NAMALWA (cell line): ENCODE measurements around the gene RERE.
A peak's percentile ranks its signal among the peaks of the same experiment; 100 is the strongest.
"Not testable (repeated sequence)": the region's sequence is repeated elsewhere in the genome, so short reads cannot be mapped to it uniquely, and the experiment has no call there.

ENCODE experiments used
- DNase-seq: peaks from one replicate; pipeline ENCODE4 v3.0.0-alpha.2; 2015; ENCODE audit warnings: low spot score

RERE gene

GRCh38 chr1:8380310-8380709, 437.1 kb downstream of the RERE start:
- DNase-seq = not testable (repeated sequence)

GRCh38 chr1:8379513-8380186, 437.8 kb downstream of the RERE start:
- DNase-seq = no peak

- no peak for DNase-seq
Observed at GRCh38 chr1:8378981-8379470, 438.4 kb downstream of the RERE start.

- DNase-seq = no peak
Observed at GRCh38 chr1:8378178-8378577, 439.3 kb downstream of the RERE start.

- no peak for DNase-seq
Observed at GRCh38 chr1:8377271-8377981, 440.0 kb downstream of the RERE start.

GRCh38 chr1:8376358-8376840, 441.0 kb downstream of the RERE start:
- DNase-seq = no peak

- DNase-seq = peak; percentile 61
Observed at GRCh38 chr1:8374812-8375211, 442.6 kb downstream of the RERE start.

GRCh38 chr1:8374356-8374755, 443.1 kb downstream of the RERE start:
- no peak for DNase-seq

- DNase-seq = no peak
Observed at GRCh38 chr1:8373581-8374241, 443.7 kb downstream of the RERE start.

GRCh38 chr1:8373125-8373524, 444.3 kb downstream of the RERE start:
- DNase-seq = no peak

GRCh38 chr1:8371372-8371991, 446.0 kb downstream of the RERE start:
- DNase-seq = no peak

GRCh38 chr1:8370905-8371315, 446.5 kb downstream of the RERE start:
- no peak for DNase-seq

GRCh38 chr1:8370046-8370881, 447.2 kb downstream of the RERE start:
- no peak for DNase-seq

GRCh38 chr1:8368956-8369639, 448.3 kb downstream of the RERE start:
- no peak for DNase-seq

- DNase-seq = no peak
Observed at GRCh38 chr1:8367571-8368194, 449.8 kb downstream of the RERE start.

GRCh38 chr1:8365661-8366362, 451.6 kb downstream of the RERE start:
- DNase-seq = no peak

GRCh38 chr1:8364528-8365442, 452.7 kb downstream of the RERE start:
- no peak for DNase-seq

- no peak for DNase-seq
Observed at GRCh38 chr1:8363767-8364301, 453.6 kb downstream of the RERE start.
